CD14-positive monocyte (primary cell): Measurements from ENCODE around the gene CHID1. TPM values are rescaled to one million over a fixed set of nuclear protein-coding genes. Genes with fewer than 3 reads are reported as not detected.

Experiments
- DNase-seq, 3 donors: peaks; one replicate each; pipeline ENCODE4 v3.0.0-alpha.2; 2011 to 2022
- H2AFZ ChIP-seq: 2 replicates; pipeline ENCODE4 v1.6.0; 2012; ENCODE audit warnings: mild to moderate bottlenecking, low read depth, low read length, inconsistent platforms; ENCODE audit not compliant: insufficient read depth, poor library complexity, severe bottlenecking
- H3K27ac ChIP-seq, 2 donors: 1 replicate in 1 of 2; 2 replicates in 1 of 2; pipeline ENCODE4 v1.5.1; 2012 to 2013; ENCODE audit warnings: low read length in 2 of 2, control low read depth in 1 of 2, inconsistent platforms in 1 of 2, low read depth in 1 of 2, mild to moderate bottlenecking in 1 of 2
- H3K27me3 ChIP-seq, 2 donors: one replicate each; pipeline versions ENCODE4 v1.6.0 to v1.6.1; 2011 to 2013; ENCODE audit warnings: low read length in 2 of 2; ENCODE audit not compliant: control insufficient read depth in 2 of 2, insufficient read depth in 2 of 2
- H3K36me3 ChIP-seq, 2 donors: replicated peaks in 1 of 2; 1 replicate in 1 of 2; 2 replicates in 1 of 2; pipeline versions ENCODE4 v1.5.1 to v1.6.1; 2012 to 2013; ENCODE audit warnings: low read length in 2 of 2, control low read depth in 1 of 2, inconsistent platforms in 1 of 2, mild to moderate bottlenecking in 1 of 2; ENCODE audit not compliant: insufficient read depth in 2 of 2, control insufficient read depth in 1 of 2
- H3K4me1 ChIP-seq, 2 donors: 1 replicate in 1 of 2; 2 replicates in 1 of 2; pipeline versions ENCODE4 v1.5.1 to v1.6.1; 2012 to 2013; ENCODE audit warnings: low read length in 2 of 2, control low read depth in 1 of 2, inconsistent platforms in 1 of 2, mild to moderate bottlenecking in 1 of 2, moderate library complexity in 1 of 2; ENCODE audit not compliant: insufficient read depth in 2 of 2, control insufficient read depth in 1 of 2
- H3K4me2 ChIP-seq: replicated peaks from 2 replicates; pipeline ENCODE3; 2012; ENCODE audit warnings: low read length, moderate library complexity, mild to moderate bottlenecking; ENCODE audit not compliant: poor library complexity, severe bottlenecking; ENCODE audit errors: extremely low read depth
- H3K4me3 ChIP-seq, 3 experiments: fragments of 200-600 bp in 1 of 3; sonication (generic) in 1 of 3; replicated peaks in 1 of 3; 1 replicate in 2 of 3; 2 replicates in 1 of 3; pipeline ENCODE4 v1.5.1; 2011 to 2013; ENCODE audit warnings: low read length in 3 of 3, mild to moderate bottlenecking in 3 of 3, control low read depth in 2 of 3, low read depth in 2 of 3, inconsistent platforms in 1 of 3, moderate library complexity in 1 of 3
- H3K79me2 ChIP-seq: 2 replicates; pipeline ENCODE4 v1.6.0; 2012; ENCODE audit warnings: mild to moderate bottlenecking, control low read depth, inconsistent platforms, low read length, moderate library complexity; ENCODE audit not compliant: insufficient read depth
- H3K9ac ChIP-seq: 2 replicates; pipeline ENCODE4 v1.6.0; 2017; ENCODE audit warnings: low read length, mild to moderate bottlenecking; ENCODE audit not compliant: insufficient read depth, poor library complexity, severe bottlenecking
- H3K9me3 ChIP-seq, 2 donors: replicated peaks in 1 of 2; 1 replicate in 1 of 2; 2 replicates in 1 of 2; pipeline versions ENCODE4 v1.5.1 to v1.6.1; 2012 to 2013; ENCODE audit warnings: low read length in 2 of 2, control low read depth in 1 of 2; ENCODE audit not compliant: control insufficient read depth in 1 of 2, insufficient read depth in 1 of 2
- H4K20me1 ChIP-seq: 2 replicates; pipeline ENCODE4 v1.6.0; 2012; ENCODE audit warnings: mild to moderate bottlenecking, low read length, control low read depth, moderate library complexity; ENCODE audit not compliant: insufficient read depth
- H3K27ac Mint-ChIP-seq, 7 donors: one replicate each; pipeline ENCODE4 v1.8.0; 2020; ENCODE audit warnings: mild to moderate bottlenecking in 7 of 7, mixed read lengths in 7 of 7, moderate library complexity in 6 of 7, inconsistent platforms in 2 of 7
- H3K27me3 Mint-ChIP-seq, 3 donors: one replicate each; pipeline ENCODE4 v1.8.0; 2021 to 2022; ENCODE audit warnings: low read depth in 3 of 3, mild to moderate bottlenecking in 3 of 3, mixed read lengths in 3 of 3, moderate library complexity in 3 of 3, inconsistent platforms in 1 of 3
- H3K36me3 Mint-ChIP-seq, 2 donors: one replicate each; pipeline ENCODE4 v1.8.0; 2020; ENCODE audit warnings: mixed read lengths in 2 of 2, inconsistent platforms in 1 of 2, mild to moderate bottlenecking in 1 of 2
- H3K4me1 Mint-ChIP-seq: one replicate; pipeline ENCODE4 v1.8.0; 2020; ENCODE audit warnings: mild to moderate bottlenecking, mixed read lengths
- H3K4me3 Mint-ChIP-seq, 2 donors: one replicate each; pipeline ENCODE4 v1.8.0; 2020; ENCODE audit warnings: mild to moderate bottlenecking in 2 of 2, mixed read lengths in 2 of 2, moderate library complexity in 1 of 2
- H3K9me3 Mint-ChIP-seq, 7 donors: one replicate each; pipeline ENCODE4 v1.8.0; 2020 to 2022; ENCODE audit warnings: mixed read lengths in 7 of 7, mild to moderate bottlenecking in 6 of 7, moderate library complexity in 6 of 7, inconsistent platforms in 2 of 7
- WGBS: methylation state at CpG from one replicate; pipeline ENCODE4 v1.1.5; 2013; ENCODE audit warnings: missing lambda C conversion rate; ENCODE audit not compliant: insufficient coverage; 5-methylcytosine and 5-hydroxymethylcytosine counted together
- intact Hi-C, 2 donors: fragments of 100-400 bp; cut with micrococcal nuclease; formaldehyde crosslinking; loops; one replicate each; pipeline versions ENCODE4 v1.15.0 to v1.15.1; 2023
- polyA plus RNA-seq, 3 donors: library from polyadenylated mRNA; depleted of rRNA in 1 of 3; unstranded in 2 of 3; stranded (reverse) in 1 of 3; fragments of 300-500 nt in 2 of 3; fragments of >200 nt in 1 of 3; fragmentation: Illumina TruSeq in 2 of 3; gene quantifications; 1 replicate in 2 of 3; 2 replicates in 1 of 3; pipeline ENCODE4 v1.2.3, GENCODE V29; 2012 to 2021
- TF ChIP-seq, protein P1 (sequence below): fragments of 200-600 bp; IDR thresholded peaks from one replicate; pipeline ENCODE4 v1.8.0; 2022; ENCODE audit warnings: antibody characterized with exemption, mild to moderate bottlenecking

CHID1 gene
- polyA plus RNA-seq, 3 donors, result 23.2 to 45.4 (median 45.0) TPM

DNA sequence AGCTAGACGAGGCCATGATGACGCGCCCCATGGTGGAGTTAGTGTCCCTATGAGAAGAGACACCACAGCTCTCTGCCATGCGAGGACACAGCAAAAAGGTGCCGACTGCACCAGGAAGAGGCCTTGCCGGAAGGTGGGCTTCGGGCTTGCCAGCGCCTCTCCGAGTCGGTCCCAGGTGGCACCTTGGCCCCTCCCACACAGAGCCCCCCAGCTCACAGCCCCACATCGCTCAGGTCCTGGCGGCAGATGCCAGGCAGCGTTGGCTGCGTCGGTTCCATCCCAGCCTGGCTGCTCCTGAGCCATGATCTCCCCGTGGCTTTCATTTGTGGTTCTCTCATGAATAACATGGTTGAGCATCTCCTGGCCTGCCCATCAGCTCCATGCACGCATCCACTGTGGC is 24.0 kb downstream of the CHID1 start:
- H3K79me2 ChIP-seq, result no peaks in the 10 kb centered on the region

GRCh38 chr11:884578-885070 is 26.0 kb downstream of the CHID1 start:
- no peak overlapping the region for H3K27ac ChIP-seq
- 89% methylated on average over 15 of the region's 16 CpGs for WGBS
- Mint-ChIP-seq H3K27ac (no peak overlapping the region), H3K27me3 (peaks cover 0 to 4% (median 0%) of the 10 kb centered on the region in 3 donors), H3K4me1 (no peaks in the 10 kb centered on the region), H3K9me3 (no peaks in the 10 kb centered on the region), H3K36me3 (peaks cover 31 to 53% of the 10 kb centered on the region in 2 donors), H3K4me3 (no peak overlapping the region)
- no peaks in the 10 kb centered on the region for H3K79me2 ChIP-seq
- intact Hi-C loops, result no loop called here
- no peaks in the 10 kb centered on the region for H3K9me3 ChIP-seq
- no peaks in the 10 kb centered on the region for H4K20me1 ChIP-seq
- no peak overlapping the region for H3K9ac ChIP-seq
- no peaks in the 10 kb centered on the region for H3K27me3 ChIP-seq
- no peak overlapping the region for H2AFZ ChIP-seq
- TF ChIP-seq, protein P1, sequence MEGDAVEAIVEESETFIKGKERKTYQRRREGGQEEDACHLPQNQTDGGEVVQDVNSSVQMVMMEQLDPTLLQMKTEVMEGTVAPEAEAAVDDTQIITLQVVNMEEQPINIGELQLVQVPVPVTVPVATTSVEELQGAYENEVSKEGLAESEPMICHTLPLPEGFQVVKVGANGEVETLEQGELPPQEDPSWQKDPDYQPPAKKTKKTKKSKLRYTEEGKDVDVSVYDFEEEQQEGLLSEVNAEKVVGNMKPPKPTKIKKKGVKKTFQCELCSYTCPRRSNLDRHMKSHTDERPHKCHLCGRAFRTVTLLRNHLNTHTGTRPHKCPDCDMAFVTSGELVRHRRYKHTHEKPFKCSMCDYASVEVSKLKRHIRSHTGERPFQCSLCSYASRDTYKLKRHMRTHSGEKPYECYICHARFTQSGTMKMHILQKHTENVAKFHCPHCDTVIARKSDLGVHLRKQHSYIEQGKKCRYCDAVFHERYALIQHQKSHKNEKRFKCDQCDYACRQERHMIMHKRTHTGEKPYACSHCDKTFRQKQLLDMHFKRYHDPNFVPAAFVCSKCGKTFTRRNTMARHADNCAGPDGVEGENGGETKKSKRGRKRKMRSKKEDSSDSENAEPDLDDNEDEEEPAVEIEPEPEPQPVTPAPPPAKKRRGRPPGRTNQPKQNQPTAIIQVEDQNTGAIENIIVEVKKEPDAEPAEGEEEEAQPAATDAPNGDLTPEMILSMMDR, result no peak
- no peak overlapping the region for H3K4me3 ChIP-seq
- DNase-seq, result no peak
- peaks cover 4 to 43% of the 10 kb centered on the region in 2 donors for H3K36me3 ChIP-seq
- no peaks in the 10 kb centered on the region for H3K4me1 ChIP-seq
- H3K4me2 ChIP-seq, result no peak overlapping the region

More for the DNA sequence above, 24.0 kb downstream of the CHID1 start:
- Histone ChIP-seq H2AFZ (no peak overlapping the region), H3K36me3 (peaks cover 4 to 32% of the 10 kb centered on the region in 2 donors), H3K27ac (no peak overlapping the region), H3K9ac (no peak overlapping the region), H3K27me3 (no peaks in the 10 kb centered on the region), H3K4me1 (no peaks in the 10 kb centered on the region), H3K9me3 (no peaks in the 10 kb centered on the region), H3K4me3 (no peak overlapping the region), H4K20me1 (no peaks in the 10 kb centered on the region), H3K4me2 (no peak overlapping the region)
- no peak for DNase-seq
- H3K4me3 Mint-ChIP-seq, result no peak overlapping the region
- peaks cover 26 to 42% of the 10 kb centered on the region in 2 donors for H3K36me3 Mint-ChIP-seq
- 97% methylated on average over 17 of the region's 17 CpGs for WGBS
- H3K27ac Mint-ChIP-seq, result no peak overlapping the region
- H3K27me3 Mint-ChIP-seq, result peaks cover 0 to 4% (median 0%) of the 10 kb centered on the region in 3 donors
- intact Hi-C loops, result no loop called here
- H3K9me3 Mint-ChIP-seq, result no peaks in the 10 kb centered on the region
- H3K4me1 Mint-ChIP-seq, result no peaks in the 10 kb centered on the region
- TF ChIP-seq, protein P1, result no peak
